Measurements from ENCODE around the gene CAPN9.

CAPN9 gene

DNA sequence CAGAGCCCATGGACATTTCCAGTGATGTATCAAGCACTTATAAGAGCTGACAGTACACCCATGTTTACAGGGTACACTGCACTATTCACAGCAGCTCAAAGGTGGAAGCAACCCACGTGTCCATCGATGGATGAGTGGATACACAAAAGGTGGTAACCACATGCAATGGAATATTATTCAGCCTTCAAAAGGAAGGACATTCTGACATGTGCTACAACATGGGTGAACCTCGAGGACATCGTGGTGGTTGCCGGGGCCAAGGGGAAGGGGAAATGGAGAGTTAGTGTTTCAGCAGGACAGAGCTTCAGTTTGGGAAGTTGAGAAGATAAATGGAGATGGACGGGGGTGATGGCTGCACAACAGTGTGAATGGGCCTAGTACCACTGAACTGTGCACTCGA lies 42.4 kb upstream of the CAPN9 start:
- no peaks in the 10 kb centered on the region for H3K4me1 ChIP-seq (ENCODE audit: control insufficient read depth, insufficient read depth, low read length)
- ChIA-PET POLR2A (interaction anchor here (1.5 kb wide), 1 partner anchor 11 kb away, joined by 3 read pairs; no protein-coding TSS in a partner anchor), CTCF (interaction anchor here (0.6 to 1.0 kb wide), 3 partner anchors 62 to 79 kb away, joined by 3 read pairs; no protein-coding TSS in a partner anchor)
- no peaks in the 10 kb centered on the region for H3K9me3 ChIP-seq (ENCODE audit: control insufficient read depth, insufficient read depth, low read depth, low read length)
- no peak overlapping the region for H3K4me3 ChIP-seq (ENCODE audit: low read depth, low read length)
- peak; percentile 98 for TF ChIP-seq ZNF146 (tag by site-specific recombination; IDR thresholded peaks at IDR 0.05)
- no peak for TF ChIP-seq IKZF3 (tag by site-specific recombination; IDR thresholded peaks at IDR 0.05)
- TF ChIP-seq, protein P1, sequence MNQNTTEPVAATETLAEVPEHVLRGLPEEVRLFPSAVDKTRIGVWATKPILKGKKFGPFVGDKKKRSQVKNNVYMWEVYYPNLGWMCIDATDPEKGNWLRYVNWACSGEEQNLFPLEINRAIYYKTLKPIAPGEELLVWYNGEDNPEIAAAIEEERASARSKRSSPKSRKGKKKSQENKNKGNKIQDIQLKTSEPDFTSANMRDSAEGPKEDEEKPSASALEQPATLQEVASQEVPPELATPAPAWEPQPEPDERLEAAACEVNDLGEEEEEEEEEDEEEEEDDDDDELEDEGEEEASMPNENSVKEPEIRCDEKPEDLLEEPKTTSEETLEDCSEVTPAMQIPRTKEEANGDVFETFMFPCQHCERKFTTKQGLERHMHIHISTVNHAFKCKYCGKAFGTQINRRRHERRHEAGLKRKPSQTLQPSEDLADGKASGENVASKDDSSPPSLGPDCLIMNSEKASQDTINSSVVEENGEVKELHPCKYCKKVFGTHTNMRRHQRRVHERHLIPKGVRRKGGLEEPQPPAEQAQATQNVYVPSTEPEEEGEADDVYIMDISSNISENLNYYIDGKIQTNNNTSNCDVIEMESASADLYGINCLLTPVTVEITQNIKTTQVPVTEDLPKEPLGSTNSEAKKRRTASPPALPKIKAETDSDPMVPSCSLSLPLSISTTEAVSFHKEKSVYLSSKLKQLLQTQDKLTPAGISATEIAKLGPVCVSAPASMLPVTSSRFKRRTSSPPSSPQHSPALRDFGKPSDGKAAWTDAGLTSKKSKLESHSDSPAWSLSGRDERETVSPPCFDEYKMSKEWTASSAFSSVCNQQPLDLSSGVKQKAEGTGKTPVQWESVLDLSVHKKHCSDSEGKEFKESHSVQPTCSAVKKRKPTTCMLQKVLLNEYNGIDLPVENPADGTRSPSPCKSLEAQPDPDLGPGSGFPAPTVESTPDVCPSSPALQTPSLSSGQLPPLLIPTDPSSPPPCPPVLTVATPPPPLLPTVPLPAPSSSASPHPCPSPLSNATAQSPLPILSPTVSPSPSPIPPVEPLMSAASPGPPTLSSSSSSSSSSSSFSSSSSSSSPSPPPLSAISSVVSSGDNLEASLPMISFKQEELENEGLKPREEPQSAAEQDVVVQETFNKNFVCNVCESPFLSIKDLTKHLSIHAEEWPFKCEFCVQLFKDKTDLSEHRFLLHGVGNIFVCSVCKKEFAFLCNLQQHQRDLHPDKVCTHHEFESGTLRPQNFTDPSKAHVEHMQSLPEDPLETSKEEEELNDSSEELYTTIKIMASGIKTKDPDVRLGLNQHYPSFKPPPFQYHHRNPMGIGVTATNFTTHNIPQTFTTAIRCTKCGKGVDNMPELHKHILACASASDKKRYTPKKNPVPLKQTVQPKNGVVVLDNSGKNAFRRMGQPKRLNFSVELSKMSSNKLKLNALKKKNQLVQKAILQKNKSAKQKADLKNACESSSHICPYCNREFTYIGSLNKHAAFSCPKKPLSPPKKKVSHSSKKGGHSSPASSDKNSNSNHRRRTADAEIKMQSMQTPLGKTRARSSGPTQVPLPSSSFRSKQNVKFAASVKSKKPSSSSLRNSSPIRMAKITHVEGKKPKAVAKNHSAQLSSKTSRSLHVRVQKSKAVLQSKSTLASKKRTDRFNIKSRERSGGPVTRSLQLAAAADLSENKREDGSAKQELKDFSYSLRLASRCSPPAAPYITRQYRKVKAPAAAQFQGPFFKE (tag by site-specific recombination; IDR thresholded peaks at IDR 0.05; ENCODE audit: borderline replicate concordance), result no peak
- no peak overlapping the region for H3K27ac ChIP-seq (ENCODE audit: extremely low read depth, low read depth, low read length)
- no peaks in the 10 kb centered on the region for H3K36me3 ChIP-seq (ENCODE audit: control insufficient read depth in 2 of 2, insufficient read depth in 1 of 2, low read length in 2 of 2)

DNA sequence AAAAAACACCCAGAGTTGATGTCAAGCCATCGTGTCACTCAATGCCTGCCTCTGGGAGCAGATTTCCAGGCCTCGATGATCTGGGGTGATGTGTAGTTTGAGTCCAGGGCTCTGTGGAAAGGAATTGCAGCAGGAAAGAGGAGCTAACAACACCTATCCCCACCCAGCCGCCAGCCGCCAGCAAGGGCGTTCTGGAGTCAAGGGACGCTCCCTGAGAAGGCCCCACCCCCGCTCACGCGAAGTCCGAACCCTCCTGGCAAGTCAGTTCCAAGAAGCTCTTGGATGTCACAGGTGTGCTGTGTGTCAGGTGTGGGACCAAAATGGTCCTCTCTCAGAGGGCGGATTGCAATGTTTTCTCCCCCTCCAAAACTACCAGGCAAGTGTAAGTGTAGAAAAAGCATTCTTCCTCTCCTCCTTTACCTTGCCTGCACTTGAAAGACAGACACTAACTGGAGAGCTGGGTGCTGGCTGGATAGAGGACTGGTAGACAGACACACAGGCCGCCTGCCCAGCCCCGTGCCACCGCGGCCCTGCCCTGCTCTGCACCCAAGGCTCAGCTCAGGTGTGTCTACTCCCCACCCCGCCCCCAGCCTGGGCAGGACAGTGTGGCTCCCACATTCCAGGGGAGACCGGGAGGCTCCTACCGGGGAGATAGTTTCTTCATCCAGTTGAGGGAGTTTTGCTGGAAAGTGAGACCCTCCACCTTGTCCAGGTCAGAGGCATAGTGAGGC lies 41.7 kb upstream of the CAPN9 start:
- CTCF ChIA-PET, result interaction anchor here (0.6 to 0.7 kb wide), 2 partner anchors 63 to 73 kb away, joined by 3 read pairs; no protein-coding TSS in a partner anchor
- H3K36me3 ChIP-seq (ENCODE audit: control insufficient read depth in 2 of 2, insufficient read depth in 1 of 2, low read length in 2 of 2), result no peaks in the 10 kb centered on the region
- no peak overlapping the region for H3K27ac ChIP-seq (ENCODE audit: extremely low read depth, low read depth, low read length)
- no peaks in the 10 kb centered on the region for H3K4me1 ChIP-seq (ENCODE audit: control insufficient read depth, insufficient read depth, low read length)
- POLR2A ChIA-PET, result interaction anchor here (1.5 kb wide), 1 partner anchor 11 kb away, joined by 3 read pairs; no protein-coding TSS in a partner anchor
- no peak for TF ChIP-seq GFI1B (tag by site-specific recombination; IDR thresholded peaks at IDR 0.05)
- no peak overlapping the region for H3K4me3 ChIP-seq (ENCODE audit: low read depth, low read length)
- no peaks in the 10 kb centered on the region for H3K9me3 ChIP-seq (ENCODE audit: control insufficient read depth, insufficient read depth, low read depth, low read length)

DNA sequence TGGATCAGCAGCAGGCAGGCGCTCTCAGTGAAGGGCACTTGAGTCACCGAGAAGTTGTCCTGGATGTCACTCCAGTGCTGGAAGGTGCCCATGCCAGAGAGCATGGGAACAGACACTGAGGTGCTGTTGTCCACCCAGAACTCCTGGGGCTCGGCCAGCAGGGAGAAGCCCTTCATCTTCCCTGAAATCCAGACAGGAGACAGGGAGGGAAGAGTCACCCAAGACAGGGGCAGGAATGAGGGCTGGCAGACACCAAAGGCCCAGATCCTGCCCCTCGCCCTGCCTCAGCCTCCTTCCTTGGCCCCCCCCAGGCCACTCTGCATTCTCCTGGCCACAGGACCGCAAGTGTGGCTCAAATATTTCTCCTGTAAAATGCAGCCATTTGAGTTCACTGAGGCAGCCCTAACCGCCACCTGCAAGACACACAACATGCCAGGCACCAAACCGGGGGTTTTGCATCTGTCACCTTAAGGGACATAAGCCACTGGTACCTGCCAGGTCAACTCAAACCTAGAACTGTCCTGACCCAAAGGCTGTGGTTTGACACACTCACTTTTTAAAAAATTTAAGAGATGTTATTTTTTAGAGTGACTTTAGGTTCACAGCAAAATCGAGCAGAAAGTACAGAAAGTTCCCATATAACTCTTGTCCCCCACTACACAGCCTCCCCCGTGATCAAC lies 41.0 kb upstream of the CAPN9 start:
- no peak for TF ChIP-seq ZNF791 (tag by site-specific recombination; IDR thresholded peaks at IDR 0.05)
- ChIA-PET POLR2A (no interaction called here), CTCF (no interaction called here)
- Histone ChIP-seq H3K27ac (ENCODE audit: extremely low read depth, low read depth, low read length) (no peak overlapping the region), H3K4me1 (ENCODE audit: control insufficient read depth, insufficient read depth, low read length) (no peaks in the 10 kb centered on the region), H3K9me3 (ENCODE audit: control insufficient read depth, insufficient read depth, low read depth, low read length) (no peaks in the 10 kb centered on the region), H3K4me3 (ENCODE audit: low read depth, low read length) (no peak overlapping the region), H3K36me3 (ENCODE audit: control insufficient read depth in 2 of 2, insufficient read depth in 1 of 2, low read length in 2 of 2) (no peaks in the 10 kb centered on the region)

DNA sequence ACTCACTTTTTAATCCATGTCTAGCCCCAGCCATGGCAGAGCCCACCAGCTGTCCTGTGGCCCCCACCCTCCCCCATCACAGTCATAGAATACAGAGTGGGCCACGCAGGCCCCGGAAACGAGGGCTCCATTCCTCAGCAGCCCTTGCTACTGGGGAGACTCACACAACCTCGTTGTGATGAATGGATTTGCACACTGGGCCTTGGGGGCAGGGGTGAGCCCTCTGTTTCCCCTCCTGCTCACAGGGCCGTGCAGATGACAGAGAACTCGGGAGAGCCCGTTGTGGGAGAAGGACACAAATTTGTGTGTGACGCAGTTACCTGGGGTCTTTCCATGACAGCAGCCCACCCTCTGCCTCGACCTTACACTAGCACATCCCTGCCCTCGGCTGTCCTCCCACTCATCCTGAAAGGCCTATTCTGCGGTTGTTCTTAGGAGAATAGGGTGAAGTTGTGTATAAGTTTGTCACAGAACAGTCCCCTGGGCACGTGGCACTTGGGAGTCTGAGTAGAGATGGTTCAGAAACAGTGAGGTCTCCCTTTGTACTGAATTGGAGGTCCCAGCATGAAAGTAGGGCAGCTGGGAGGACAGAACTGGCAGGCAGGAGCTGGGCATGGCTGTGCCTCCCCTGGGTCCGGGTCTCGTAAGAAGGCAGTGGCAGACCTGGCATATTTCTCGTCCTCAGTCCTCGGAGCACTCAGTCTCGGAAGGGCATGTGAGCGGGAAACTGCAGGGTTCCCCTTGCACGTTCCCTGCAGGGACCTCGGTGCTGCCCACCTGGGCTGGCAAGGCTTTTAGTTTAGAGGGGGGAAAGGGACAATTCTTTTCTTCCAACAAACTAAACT lies 40.1 kb upstream of the CAPN9 start:
- Histone ChIP-seq H3K36me3 (ENCODE audit: control insufficient read depth in 2 of 2, insufficient read depth in 1 of 2, low read length in 2 of 2) (no peaks in the 10 kb centered on the region), H3K4me1 (ENCODE audit: control insufficient read depth, insufficient read depth, low read length) (no peaks in the 10 kb centered on the region), H3K27ac (ENCODE audit: extremely low read depth, low read depth, low read length) (no peak overlapping the region), H3K4me3 (ENCODE audit: low read depth, low read length) (no peak overlapping the region), H3K9me3 (ENCODE audit: control insufficient read depth, insufficient read depth, low read depth, low read length) (no peaks in the 10 kb centered on the region)
- POLR2A ChIA-PET, result no interaction called here
- TF ChIP-seq ZNF544 (tag by site-specific recombination; IDR thresholded peaks at IDR 0.05) (no peak), ZNF37A (tag by site-specific recombination; IDR thresholded peaks at IDR 0.05) (no peak), ZBTB17 (tag by site-specific recombination; IDR thresholded peaks at IDR 0.05) (no peak), GLI2 (tag by site-specific recombination; IDR thresholded peaks at IDR 0.05; ENCODE audit: borderline replicate concordance, low read depth) (no peak)
- TF ChIP-seq, protein P2, sequence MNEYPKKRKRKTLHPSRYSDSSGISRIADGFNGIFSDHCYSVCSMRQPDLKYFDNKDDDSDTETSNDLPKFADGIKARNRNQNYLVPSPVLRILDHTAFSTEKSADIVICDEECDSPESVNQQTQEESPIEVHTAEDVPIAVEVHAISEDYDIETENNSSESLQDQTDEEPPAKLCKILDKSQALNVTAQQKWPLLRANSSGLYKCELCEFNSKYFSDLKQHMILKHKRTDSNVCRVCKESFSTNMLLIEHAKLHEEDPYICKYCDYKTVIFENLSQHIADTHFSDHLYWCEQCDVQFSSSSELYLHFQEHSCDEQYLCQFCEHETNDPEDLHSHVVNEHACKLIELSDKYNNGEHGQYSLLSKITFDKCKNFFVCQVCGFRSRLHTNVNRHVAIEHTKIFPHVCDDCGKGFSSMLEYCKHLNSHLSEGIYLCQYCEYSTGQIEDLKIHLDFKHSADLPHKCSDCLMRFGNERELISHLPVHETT (tag by site-specific recombination; IDR thresholded peaks at IDR 0.05), result no peak
- TF ChIP-seq, protein P3, sequence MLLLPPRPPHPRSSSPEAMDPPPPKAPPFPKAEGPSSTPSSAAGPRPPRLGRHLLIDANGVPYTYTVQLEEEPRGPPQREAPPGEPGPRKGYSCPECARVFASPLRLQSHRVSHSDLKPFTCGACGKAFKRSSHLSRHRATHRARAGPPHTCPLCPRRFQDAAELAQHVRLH (tag by site-specific recombination; IDR thresholded peaks at IDR 0.05), result no peak
- CTCF ChIA-PET, result no interaction called here
